DND-41 (cell line): ENCODE measurements around the gene PTPRN2.

Experiments
- ATAC-seq: fragments of 200-7000 bp; cut with Tn5 transposase; 3 replicates; pipeline ENCODE4 v1.9.1; 2021; ENCODE audit warnings: low read depth; ENCODE audit not compliant: insufficient read depth
- DNase-seq: peaks from one replicate; pipeline ENCODE4 v3.0.0-alpha.2; 2020
- H2AFZ ChIP-seq: 2 replicates; pipeline ENCODE4 v1.6.0; 2012; ENCODE audit warnings: low read depth, low read length
- H3K27ac ChIP-seq: 2 replicates; pipeline ENCODE4 v1.5.1; 2012; ENCODE audit warnings: low read length, inconsistent platforms
- H3K27me3 ChIP-seq: fragments of 200-600 bp; sonication (generic); 2 replicates; pipeline ENCODE4 v1.6.0; 2012; ENCODE audit warnings: low read length, mild to moderate bottlenecking, inconsistent platforms; ENCODE audit not compliant: insufficient read depth, poor library complexity
- H3K36me3 ChIP-seq: 2 replicates; pipeline ENCODE4 v1.5.1; 2012; ENCODE audit warnings: low read length, inconsistent platforms; ENCODE audit not compliant: insufficient read depth
- H3K4me1 ChIP-seq: 2 replicates; pipeline ENCODE4 v1.5.1; 2012; ENCODE audit warnings: mild to moderate bottlenecking, low read length; ENCODE audit not compliant: insufficient read depth
- H3K4me2 ChIP-seq: 2 replicates; pipeline ENCODE4 v1.6.0; 2012; ENCODE audit warnings: mild to moderate bottlenecking, moderate library complexity, low read length, inconsistent platforms; ENCODE audit not compliant: insufficient read depth
- H3K4me3 ChIP-seq, 2 experiments: fragments of 200-600 bp in 1 of 2; shearing (Covaris generic) in 1 of 2; 2 replicates each; pipeline ENCODE4 v1.5.1; 2012 to 2016; ENCODE audit warnings: inconsistent platforms in 2 of 2, low read length in 2 of 2, mild to moderate bottlenecking in 2 of 2, low read depth in 1 of 2, moderate library complexity in 1 of 2
- H3K79me2 ChIP-seq: 2 replicates; pipeline ENCODE4 v1.6.0; 2012; ENCODE audit warnings: low read length, inconsistent platforms; ENCODE audit not compliant: insufficient read depth
- H3K9ac ChIP-seq: 2 replicates; pipeline ENCODE4 v1.6.0; 2012; ENCODE audit warnings: low read depth, mild to moderate bottlenecking, inconsistent platforms, low read length, moderate library complexity
- H3K9me3 ChIP-seq: 2 replicates; pipeline ENCODE4 v1.5.1; 2012; ENCODE audit warnings: low read length, moderate library complexity, mild to moderate bottlenecking, inconsistent platforms; ENCODE audit not compliant: insufficient read depth, severe bottlenecking
- H4K20me1 ChIP-seq: 2 replicates; pipeline ENCODE4 v1.6.0; 2012; ENCODE audit warnings: low read length; ENCODE audit not compliant: insufficient read depth
- CTCF ChIP-seq: IDR thresholded peaks from 2 replicates; pipeline ENCODE4 v1.5.1; 2012; ENCODE audit warnings: borderline replicate concordance, low read length, moderate library complexity, mild to moderate bottlenecking; ENCODE audit not compliant: poor library complexity, severe bottlenecking; ENCODE audit errors: extremely low read depth
- EZH2 ChIP-seq: IDR thresholded peaks from 3 replicates; pipeline ENCODE4 v1.6.1; 2012; ENCODE audit warnings: borderline replicate concordance, low read depth, mild to moderate bottlenecking, moderate library complexity, low read length, inconsistent platforms; ENCODE audit not compliant: severe bottlenecking

Gene PTPRN2

GRCh38 chr7:158050978-158051651 is 536.5 kb downstream of the PTPRN2 start:
- ATAC-seq (no peak), DNase-seq (no peak)
- H3K4me1 ChIP-seq = no peaks in the 10 kb centered on the region
- no peaks in the 10 kb centered on the region for H3K79me2 ChIP-seq
- TF ChIP-seq EZH2 (no peak), CTCF (no peak)
- no peak overlapping the region for H3K4me3 ChIP-seq
- no peaks in the 10 kb centered on the region for H3K36me3 ChIP-seq
- no peak overlapping the region for H3K9ac ChIP-seq
- H4K20me1 ChIP-seq = no peaks in the 10 kb centered on the region
- H3K27me3 ChIP-seq = peaks cover 7% of the 10 kb centered on the region
- H3K9me3 ChIP-seq = no peaks in the 10 kb centered on the region
- H3K27ac ChIP-seq = no peak overlapping the region
- no peak overlapping the region for H3K4me2 ChIP-seq
- H2AFZ ChIP-seq = no peak overlapping the region

- no peak for ATAC-seq
- Histone ChIP-seq H4K20me1 (no peaks in the 10 kb centered on the region), H3K4me3 (no peak overlapping the region), H2AFZ (no peak overlapping the region), H3K4me1 (no peaks in the 10 kb centered on the region), H3K9me3 (no peaks in the 10 kb centered on the region), H3K9ac (no peak overlapping the region), H3K79me2 (no peaks in the 10 kb centered on the region), H3K4me2 (no peak overlapping the region), H3K27me3 (peaks cover 7% of the 10 kb centered on the region), H3K36me3 (no peaks in the 10 kb centered on the region), H3K27ac (no peak overlapping the region)
- no peak for TF ChIP-seq CTCF
- TF ChIP-seq EZH2 = no peak
- DNase-seq = no peak
Measured at GRCh38 chr7:158050441-158050977, 537.1 kb downstream of the PTPRN2 start.

GRCh38 chr7:158049271-158049670 is 538.4 kb downstream of the PTPRN2 start:
- no peaks in the 10 kb centered on the region for H3K79me2 ChIP-seq
- H2AFZ ChIP-seq = no peak overlapping the region
- no peak overlapping the region for H3K4me2 ChIP-seq
- peaks cover 7% of the 10 kb centered on the region for H3K27me3 ChIP-seq
- no peaks in the 10 kb centered on the region for H3K36me3 ChIP-seq
- H3K4me1 ChIP-seq = no peaks in the 10 kb centered on the region
- no peak overlapping the region for H3K4me3 ChIP-seq
- no peaks in the 10 kb centered on the region for H3K9me3 ChIP-seq
- no peaks in the 10 kb centered on the region for H4K20me1 ChIP-seq
- H3K9ac ChIP-seq = no peak overlapping the region
- DNase-seq = no peak
- no peak for ATAC-seq
- H3K27ac ChIP-seq = no peak overlapping the region
- TF ChIP-seq CTCF = no peak
- no peak for TF ChIP-seq EZH2
